ENCODE data around the gene SH3BGRL3.
A peak's percentile ranks its signal among the peaks of the same experiment; 100 is the strongest.

The SH3BGRL3 gene

GRCh38 chr1:26277719-26278118, 2.2 kb upstream of the SH3BGRL3 start:
- no peak for DNase-seq (ENCODE audit: low spot score)

- peak; percentile 74 for DNase-seq (ENCODE audit: low spot score)
These were observed 1.6 kb upstream of the SH3BGRL3 start for GRCh38 chr1:26278303-26278702.

DNA sequence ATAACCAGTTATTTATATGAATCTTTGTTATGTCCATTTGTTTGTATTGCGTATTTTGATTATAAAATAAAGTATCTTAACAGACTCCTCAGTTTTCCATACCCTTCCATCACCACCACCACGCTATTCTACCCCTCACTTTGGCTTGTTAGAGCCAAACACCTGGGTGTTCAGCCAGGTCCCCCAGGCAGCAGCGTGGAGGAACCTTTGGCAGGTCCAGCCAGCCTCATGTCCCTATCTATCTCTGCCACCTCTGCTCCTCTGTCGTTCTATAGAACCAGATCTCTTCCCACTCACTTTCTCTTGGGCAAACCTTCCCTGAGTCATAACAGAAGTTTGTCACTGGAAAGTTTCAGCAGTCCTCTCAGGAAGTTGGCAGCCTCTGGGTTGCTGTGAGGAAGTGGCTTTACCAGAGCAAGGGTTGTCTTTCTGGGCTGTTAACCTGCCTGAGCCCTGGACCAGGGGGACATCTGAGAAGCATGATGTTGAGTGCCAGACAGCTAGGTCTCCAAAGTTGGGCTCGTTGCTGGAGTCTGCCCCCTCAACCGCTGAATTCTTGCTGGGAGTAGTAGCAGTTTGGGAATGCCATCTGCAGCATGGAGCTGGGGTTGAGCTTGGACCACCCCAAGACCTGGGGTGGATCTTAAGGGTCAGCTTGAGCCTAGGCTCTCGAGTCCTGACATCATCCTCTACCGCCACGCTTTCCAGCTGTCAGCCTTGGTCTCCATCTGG, 996 bp upstream of the SH3BGRL3 start:
- DNase-seq (ENCODE audit: low spot score) = peak; percentile 57

DNA sequence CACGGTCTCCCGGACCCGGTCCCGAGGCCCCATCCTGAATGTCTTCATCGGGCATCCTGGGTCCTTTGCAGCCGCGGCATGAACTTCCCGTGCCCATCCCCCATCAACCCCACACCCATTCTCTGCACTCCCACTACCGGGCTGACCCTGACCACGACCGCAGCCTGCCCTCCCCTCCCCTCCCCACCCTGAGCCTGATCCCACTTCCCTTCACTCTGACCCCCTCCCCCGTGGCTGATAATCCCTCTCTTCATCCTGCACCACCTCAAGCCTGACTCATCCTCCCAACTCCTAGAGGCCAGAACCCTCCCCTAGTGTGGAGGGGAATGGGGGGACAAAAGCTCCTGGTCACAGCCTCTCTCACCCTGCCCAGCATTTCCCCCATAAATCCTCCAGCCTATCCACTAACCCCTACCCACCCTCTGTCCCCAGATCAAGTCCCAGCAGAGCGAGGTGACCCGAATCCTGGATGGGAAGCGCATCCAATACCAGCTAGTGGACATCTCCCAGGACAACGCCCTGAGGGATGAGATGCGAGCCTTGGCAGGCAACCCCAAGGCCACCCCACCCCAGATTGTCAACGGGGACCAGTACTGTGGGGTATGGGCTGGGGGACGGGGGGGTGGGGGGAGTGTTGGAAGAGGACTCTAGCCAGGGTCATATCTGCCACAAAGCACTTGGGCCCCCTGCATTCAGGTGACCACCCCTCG, 602 bp downstream of the SH3BGRL3 start:
- DNase-seq (ENCODE audit: low spot score) = peak; percentile 72

- peak; percentile 53 for DNase-seq (ENCODE audit: low spot score)
These were observed 1.4 kb downstream of the SH3BGRL3 start for GRCh38 chr1:26281091-26281958.

GRCh38 chr1:26281971-26282370, 2.1 kb downstream of the SH3BGRL3 start:
- peak; percentile 45 for DNase-seq (ENCODE audit: low spot score)

DNA sequence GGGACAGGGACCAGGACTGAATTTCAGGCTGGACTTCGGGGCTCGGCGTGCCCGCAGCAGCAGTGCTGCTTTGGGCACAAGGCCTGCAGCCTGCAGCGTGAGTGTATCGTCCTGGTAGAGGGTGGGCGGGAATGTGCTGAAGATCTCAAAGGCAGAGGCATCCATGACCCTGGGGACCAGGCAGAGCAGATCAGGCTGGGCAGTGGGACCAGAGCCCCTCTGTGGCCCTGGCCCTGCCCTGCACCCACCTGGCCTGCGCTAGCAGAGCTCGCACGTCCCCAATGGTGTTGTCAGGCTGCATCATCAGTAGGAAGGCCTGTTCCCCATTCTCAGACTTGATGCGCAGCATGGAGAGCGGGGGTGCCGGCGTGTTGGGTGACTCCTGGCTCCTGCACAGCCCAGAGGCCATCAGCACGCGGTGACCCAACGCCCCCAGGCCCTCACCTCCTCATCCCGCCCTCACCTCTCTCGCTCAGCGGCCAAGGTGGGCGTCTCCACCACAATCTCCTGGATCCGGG, 2.6 kb downstream of the SH3BGRL3 start:
- DNase-seq (ENCODE audit: low spot score) = no peak

DNA sequence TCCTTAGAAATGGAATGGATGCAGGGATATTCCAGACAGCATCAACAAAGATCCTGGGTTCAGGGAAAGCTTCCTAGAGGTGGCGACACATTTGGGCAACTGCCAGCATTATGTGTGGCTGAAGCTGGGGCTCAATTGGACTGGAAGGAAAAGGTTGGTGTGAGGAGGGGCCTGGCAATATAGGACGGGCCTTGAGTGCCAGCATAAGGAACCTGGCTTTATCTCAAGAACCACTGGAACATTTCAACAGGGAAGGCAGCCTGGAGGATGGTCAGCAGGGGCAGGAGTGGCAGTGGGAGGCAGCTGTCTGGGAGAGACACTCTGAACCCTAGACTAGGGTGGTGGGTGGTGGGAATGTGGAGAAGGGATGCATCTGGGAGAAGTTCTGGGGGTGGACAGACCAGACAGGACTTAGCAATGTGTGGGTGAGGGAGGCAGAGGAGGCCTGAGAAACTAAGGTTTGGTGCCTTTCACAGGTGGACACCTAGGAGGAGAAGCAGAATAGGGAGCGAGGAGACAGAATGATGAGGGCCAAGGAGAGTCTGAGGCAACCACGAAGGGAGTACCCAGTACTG, 3.5 kb downstream of the SH3BGRL3 start:
- no peak for DNase-seq (ENCODE audit: low spot score)

GRCh38 chr1:26283871-26284596, 4.1 kb downstream of the SH3BGRL3 start:
- no peak for DNase-seq (ENCODE audit: low spot score)

DNA sequence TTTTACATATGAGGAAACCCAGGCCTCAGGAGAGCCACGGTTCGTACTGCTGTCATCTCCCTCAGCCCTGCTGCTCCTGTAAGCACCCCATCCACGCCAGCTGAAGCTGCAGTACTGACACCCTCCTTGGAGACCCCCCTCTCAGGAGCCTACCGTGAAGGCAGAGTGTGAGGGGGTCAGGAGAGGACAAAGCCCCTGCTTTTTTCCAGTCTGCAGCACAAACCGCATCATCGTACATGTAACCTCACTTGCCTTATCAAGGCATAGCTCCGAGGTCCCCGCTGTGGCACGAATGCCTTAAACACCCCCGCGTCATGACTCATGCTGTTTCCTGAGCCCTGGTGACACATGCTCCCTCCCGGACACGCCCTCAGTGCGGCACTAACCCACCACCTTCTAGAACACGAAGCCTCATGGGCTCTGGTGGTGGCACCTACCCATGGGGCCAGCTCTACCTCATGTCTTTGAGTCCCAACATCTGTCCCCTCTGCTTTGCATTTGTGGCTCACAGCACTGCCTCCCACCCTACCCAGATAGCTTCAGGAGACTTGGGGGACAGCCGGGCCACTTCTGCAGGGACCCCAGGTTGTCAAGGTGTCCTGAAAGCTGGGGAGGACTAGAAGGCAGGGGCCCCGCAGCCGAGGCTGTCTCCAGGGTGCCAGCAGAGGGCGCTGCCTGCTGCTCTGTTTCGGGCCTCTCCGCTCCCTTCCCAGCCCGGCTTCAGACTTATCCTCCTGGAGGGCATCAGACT, 4.9 kb downstream of the SH3BGRL3 start:
- peak; percentile 92 for DNase-seq (ENCODE audit: low spot score)

GRCh38 chr1:26285366-26286063, 5.6 kb downstream of the SH3BGRL3 start:
- DNase-seq (ENCODE audit: low spot score) = no peak

DNA sequence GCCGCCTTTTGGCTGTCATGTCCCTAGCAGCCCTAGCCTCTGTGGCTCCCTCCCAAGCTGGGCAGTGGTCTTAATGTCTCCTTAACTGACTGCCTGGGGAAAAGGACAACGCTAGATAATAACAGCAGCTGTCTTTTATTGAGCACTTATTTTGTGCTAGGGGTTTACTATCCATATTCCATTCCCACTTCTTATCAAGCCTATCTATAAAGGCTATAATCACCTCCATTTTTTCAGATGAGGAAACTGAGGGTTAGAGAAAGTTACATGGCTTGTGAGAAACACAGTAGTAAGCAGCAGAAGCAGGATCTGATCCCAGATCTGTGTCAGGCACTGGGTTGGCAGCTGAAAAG, 6.2 kb downstream of the SH3BGRL3 start:
- no peak for DNase-seq (ENCODE audit: low spot score)

DNA sequence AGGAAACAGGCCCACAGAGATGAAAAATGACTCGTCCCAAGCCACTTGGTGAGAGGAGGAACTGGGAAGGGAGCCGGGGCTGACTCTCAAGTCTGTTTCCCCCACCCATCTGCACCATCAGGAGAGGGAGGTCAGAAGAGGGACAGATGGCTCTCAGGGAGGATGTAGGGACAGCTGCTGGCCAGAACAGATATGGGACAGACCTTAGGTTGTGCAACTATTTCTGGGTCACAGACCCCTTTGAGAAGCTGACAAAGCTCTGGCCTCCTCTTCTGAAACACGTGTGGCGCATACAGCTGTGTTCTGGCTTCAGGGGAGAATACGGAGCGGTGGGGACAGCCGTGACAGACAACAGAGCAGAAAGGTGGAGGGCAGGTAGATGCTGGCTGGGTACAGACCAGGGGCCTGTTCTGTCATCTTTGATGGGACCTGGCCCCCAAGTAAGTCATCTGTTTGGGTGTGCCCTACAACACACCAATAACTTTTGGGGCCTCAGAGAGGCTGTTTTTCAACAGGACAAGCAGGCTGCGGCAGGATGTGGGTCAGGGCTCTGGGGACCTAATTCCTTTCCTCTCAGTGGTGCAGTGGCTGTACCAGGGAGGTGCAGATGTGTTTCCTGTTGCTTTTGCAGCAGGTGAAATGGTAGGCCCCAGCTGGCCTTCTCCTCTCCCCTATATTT, 7.3 kb downstream of the SH3BGRL3 start:
- no peak for DNase-seq (ENCODE audit: low spot score)

DNA sequence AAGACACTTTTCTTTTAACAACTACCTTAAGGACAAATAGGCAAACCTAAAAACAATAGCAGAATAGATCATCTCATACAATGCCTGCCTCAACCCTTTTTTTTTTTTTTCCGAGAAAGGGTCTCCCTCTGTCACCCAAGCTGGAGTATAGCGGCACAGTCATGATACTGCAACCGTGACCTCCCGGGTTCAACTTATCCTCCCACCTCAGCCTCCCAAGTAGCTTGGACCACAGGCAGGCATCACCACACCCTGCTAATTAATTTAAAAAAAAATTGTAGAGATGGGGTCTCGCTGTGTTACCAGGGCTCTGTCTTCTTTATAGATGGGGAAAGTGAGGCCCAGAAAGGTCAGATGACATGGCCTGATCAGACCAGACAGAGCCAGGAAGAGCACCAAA, 7.9 kb downstream of the SH3BGRL3 start:
- DNase-seq (ENCODE audit: low spot score) = no peak

- no peak for DNase-seq (ENCODE audit: low spot score)
These were observed 8.5 kb downstream of the SH3BGRL3 start for GRCh38 chr1:26288311-26288941.

DNA sequence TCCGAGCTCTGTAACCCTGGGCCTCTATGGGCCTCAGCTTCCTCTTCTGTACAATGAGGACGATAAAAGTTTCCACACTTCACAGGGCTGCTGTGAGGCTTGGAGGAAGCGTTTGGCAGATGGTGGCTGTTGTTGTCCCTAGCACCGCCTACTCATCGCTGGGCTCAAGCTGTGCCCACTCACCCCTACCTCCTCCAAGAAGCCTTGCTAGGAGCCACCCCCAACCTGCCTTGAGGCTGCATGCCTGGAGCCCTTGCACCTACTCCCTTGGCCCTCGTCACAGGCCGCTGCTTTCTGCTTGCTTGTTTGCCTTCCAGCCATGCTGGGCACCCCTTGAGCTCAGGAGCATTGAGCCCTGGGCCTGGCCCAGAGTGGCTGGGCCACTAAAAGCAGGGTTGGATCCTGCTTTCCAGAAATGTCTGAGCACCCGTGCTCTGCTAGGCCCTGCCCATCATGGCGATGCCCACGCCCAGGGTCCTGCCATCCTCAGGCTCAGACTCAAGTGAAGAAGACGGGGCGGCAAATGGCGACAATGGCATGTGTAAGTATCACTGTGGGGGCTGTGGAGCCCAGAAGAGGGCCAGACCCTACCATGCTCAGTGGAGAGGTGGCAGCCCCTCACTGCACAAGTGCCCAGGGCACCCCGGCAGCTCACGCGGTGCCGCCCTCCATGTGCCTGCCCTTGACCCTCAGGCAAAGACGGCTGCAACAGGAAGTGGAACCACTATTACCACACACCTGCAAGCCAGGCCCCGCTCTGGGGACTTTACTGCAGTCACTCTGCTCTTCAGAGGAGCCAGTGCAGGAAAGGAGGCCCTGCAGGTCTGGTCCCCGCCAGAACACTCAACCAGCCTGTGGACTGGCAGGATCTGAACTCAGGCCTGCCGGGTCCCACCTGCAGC, 9.5 kb downstream of the SH3BGRL3 start:
- no peak for DNase-seq (ENCODE audit: low spot score)

GRCh38 chr1:26290122-26290881, 10.4 kb downstream of the SH3BGRL3 start:
- no peak for DNase-seq (ENCODE audit: low spot score)

Data from AG08396 (cell line).